K562 (cell line): ENCODE measurements around the gene CTSZ. TPM values are rescaled to one million over a fixed set of nuclear protein-coding genes. Genes with fewer than 3 reads are reported as not detected.

Source experiments
- CREM ChIP-seq: IDR thresholded peaks from 2 replicates; pipeline ENCODE4 v1.6.1; 2014; ENCODE audit warnings: antibody characterized with exemption, low read depth
- CSDE1 ChIP-seq, 2 experiments: fragments of 450-650 bp; IDR thresholded peaks; 2 replicates each; pipeline ENCODE4 v1.6.1; 2016; ENCODE audit warnings: mild to moderate bottlenecking in 1 of 2
- HCFC1 ChIP-seq: IDR thresholded peaks from 2 replicates; pipeline ENCODE4 v1.6.1; 2012; ENCODE audit warnings: low read depth, low read length, improper control_type of control experiment
- HDAC8 ChIP-seq: fragments of 450-650 bp; IDR thresholded peaks from 2 replicates; pipeline ENCODE4 v1.6.1; 2016; ENCODE audit warnings: mild to moderate bottlenecking, missing genetic modification characterization, moderate library complexity, missing compliant biosample characterization
- HEY1 ChIP-seq: fragments of 250-450 bp; sonication (Bioruptor Pico); IDR thresholded peaks from 2 replicates; pipeline ENCODE4 v1.5.0; 2020; ENCODE audit warnings: mild to moderate bottlenecking, moderate library complexity, borderline replicate concordance
- HNRNPK ChIP-seq: fragments of 200-400 bp; formaldehyde crosslinking; IDR thresholded peaks from one replicate; pipeline ENCODE4 v1.6.1; 2018; ENCODE audit warnings: mild to moderate bottlenecking, low read depth, low read length; ENCODE audit not compliant: poor library complexity, severe bottlenecking
- HNRNPL ChIP-seq: fragments of 200-400 bp; formaldehyde crosslinking; IDR thresholded peaks from 2 replicates; pipeline ENCODE4 v1.6.1; 2017; ENCODE audit warnings: low read depth, mild to moderate bottlenecking, low read length
- JUND ChIP-seq, 2 experiments: IDR thresholded peaks; 2 replicates in 1 of 2; 3 replicates in 1 of 2; pipeline ENCODE4 v1.6.1; 2011; ENCODE audit warnings: borderline replicate concordance in 2 of 2, low read depth in 2 of 2, low read length in 2 of 2, improper control_type of control experiment in 1 of 2, missing biosample characterization in 1 of 2, missing genetic modification characterization in 1 of 2, missing genetic modification reagents in 1 of 2
- MAFK ChIP-seq: IDR thresholded peaks from 2 replicates; pipeline ENCODE4 v1.6.1; 2011; ENCODE audit warnings: low read length, improper control_type of control experiment
- MEF2D ChIP-seq: conservative IDR thresholded peaks from 2 replicates; pipeline ENCODE4 v1.6.1; 2016; ENCODE audit warnings: low read depth, missing genetic modification characterization, missing compliant biosample characterization
- MYC ChIP-seq, 2 experiments: fragments of 250-450 bp in 1 of 2; sonication (Bioruptor Pico) in 1 of 2; IDR thresholded peaks; 2 replicates each; pipeline versions ENCODE4 v1.5.1 to v1.6.1; 2012 to 2021; ENCODE audit warnings: low read depth in 2 of 2, borderline replicate concordance in 1 of 2, improper control_type of control experiment in 1 of 2, low read length in 1 of 2, mild to moderate bottlenecking in 1 of 2, moderate library complexity in 1 of 2
- NR2C1 ChIP-seq, 2 experiments: fragments of 450-650 bp; IDR thresholded peaks; 2 replicates each; pipeline ENCODE4 v1.6.1; 2017; ENCODE audit warnings: mild to moderate bottlenecking in 2 of 2, antibody characterized with exemption in 1 of 2, inconsistent platforms in 1 of 2, missing compliant biosample characterization in 1 of 2, missing genetic modification characterization in 1 of 2
- POLR2B ChIP-seq: fragments of 450-650 bp; IDR thresholded peaks from 2 replicates; pipeline ENCODE4 v1.6.1; 2018; ENCODE audit warnings: low read depth; ENCODE audit not compliant: partially characterized antibody
- SLC30A9 ChIP-seq: fragments of 250-450 bp; sonication (Bioruptor Pico); IDR thresholded peaks from 2 replicates; pipeline ENCODE4 v1.8.0; 2022; ENCODE audit warnings: mild to moderate bottlenecking, moderate library complexity
- SMARCE1 ChIP-seq: fragments of 450-650 bp; IDR thresholded peaks from 2 replicates; pipeline ENCODE4 v1.7.1; 2016; ENCODE audit warnings: mild to moderate bottlenecking
- SNIP1 ChIP-seq: fragments of 450-650 bp; IDR thresholded peaks from 2 replicates; pipeline ENCODE4 v1.7.1; 2017; ENCODE audit warnings: low read depth, mild to moderate bottlenecking
- SRF ChIP-seq, 2 experiments: fragments of 250-450, 450-650 bp in 1 of 2; sonication (Bioruptor Pico) in 1 of 2; sonication (generic) in 1 of 2; formaldehyde crosslinking; IDR thresholded peaks; 2 replicates each; pipeline versions ENCODE4 v1.5.0 to v1.5.1; 2020 to 2022; ENCODE audit warnings: mild to moderate bottlenecking in 1 of 2, missing genetic modification reagents in 1 of 2
- TBL1XR1 ChIP-seq, 2 experiments: IDR thresholded peaks; 2 replicates each; pipeline ENCODE4 v1.6.1; 2012; ENCODE audit warnings: improper control_type of control experiment in 2 of 2, low read length in 2 of 2, mild to moderate bottlenecking in 1 of 2
- ZBTB8A ChIP-seq: fragments of 450-650 bp; IDR thresholded peaks from 2 replicates; pipeline ENCODE4 v1.6.1; 2018; ENCODE audit warnings: mild to moderate bottlenecking, moderate library complexity; ENCODE audit not compliant: partially characterized antibody
- ZKSCAN3 ChIP-seq: fragments of 250-450 bp; sonication (Bioruptor Pico); IDR thresholded peaks from 2 replicates; pipeline ENCODE4 v1.4.0; 2020
- ZNF239 ChIP-seq: fragments of 250-450 bp; sonication (Bioruptor Pico); IDR thresholded peaks from 2 replicates; pipeline ENCODE4 v1.4.0; 2020; ENCODE audit warnings: mild to moderate bottlenecking
- ZNF324 ChIP-seq: fragments of 250-450 bp; sonication (Bioruptor Pico); IDR thresholded peaks from 2 replicates; pipeline ENCODE4 v1.4.0; 2020; ENCODE audit warnings: mild to moderate bottlenecking
- ZNF512 ChIP-seq: IDR thresholded peaks from 2 replicates; pipeline ENCODE4 v1.6.1; 2016; ENCODE audit warnings: missing genetic modification characterization, missing compliant biosample characterization
- polyA plus RNA-seq, 8 experiments: library from polyadenylated mRNA; depleted of rRNA in 4 of 8; stranded (reverse) in 5 of 8; unstranded in 3 of 8; fragments of >200 nt; fragmentation: Nextera tagmentation in 2 of 8; fragmentation: Illumina TruSeq in 1 of 8; extraction: Ambion mirVana in 2 of 8; extraction: Trizol in 1 of 8; gene quantifications; 2 replicates each; pipeline versions ENCODE4 v1.2.1 to v1.2.3, GENCODE V29; 2011 to 2014; ENCODE audit warnings: inconsistent platforms in 1 of 8, missing spikeins in 1 of 8
- total RNA-seq, 7 experiments: library from RNA; depleted of rRNA in 6 of 7; stranded (reverse); fragments of >200 nt in 6 of 7; fragmentation: Illumina TruSeq in 2 of 7; extraction: Trizol in 2 of 7; gene quantifications; 2 replicates each; pipeline versions ENCODE4 v1.2.1 to v1.2.3, GENCODE V29; 2011 to 2021; ENCODE audit warnings: low replicate concordance in 1 of 7

The CTSZ gene
- total and polyA plus RNA-seq, 9 of the 15 experiments (the other 6 are each of a cell fraction or from before 2014, with no cell fraction given): 1.6 to 143 (median 82.8) TPM

GRCh38 chr20:59010995-59011873 is 4.2 kb upstream of the CTSZ start (continued):
- no peak for TF ChIP-seq ZNF512 (tag)
- TF ChIP-seq HCFC1: no peak
- TF ChIP-seq NR2C1 (IDR thresholded peaks at IDR 0.05): no peak
- TF ChIP-seq NR2C1 (tag; IDR thresholded peaks at IDR 0.05): no peak
- no peak for TF ChIP-seq CSDE1 (IDR thresholded peaks at IDR 0.05)
- TF ChIP-seq JUND (IDR thresholded peaks at IDR 0.05; ENCODE audit: borderline replicate concordance, low read depth, low read length): no peak; the same call in 1 of the 2 replicates
- TF ChIP-seq JUND (tag; IDR thresholded peaks at IDR 0.05; ENCODE audit: borderline replicate concordance, low read depth, low read length): no peak
- no peak for TF ChIP-seq MAFK
- TF ChIP-seq HNRNPL: no peak
- TF ChIP-seq ZKSCAN3 (CRISPR knock-in tag): no peak
- no peak for TF ChIP-seq POLR2B
- no peak for TF ChIP-seq HEY1 (CRISPR knock-in tag)
- peak; percentile 61 for TF ChIP-seq SMARCE1
- TF ChIP-seq ZBTB8A: no peak
- no peak for TF ChIP-seq SNIP1
- peak in 1 of 2 experiments; percentile 96; a peak in 2 of 4 replicates for TF ChIP-seq SRF (CRISPR knock-in tag; IDR thresholded peaks at IDR 0.05)
- TF ChIP-seq ZNF239: no peak
- no peak for TF ChIP-seq MEF2D (tag)
- no peak for TF ChIP-seq CREM
- no peak for TF ChIP-seq HNRNPK
- 0 out of 4 replicates have a peak, but pooled peaks of 1 of the 2 experiments have one; percentile 5 for TF ChIP-seq TBL1XR1 (IDR thresholded peaks at IDR 0.05; ENCODE audit: low read length in 2 of 2)
- no peak for TF ChIP-seq SLC30A9 (CRISPR knock-in tag)
- peak; percentile 22; the same call in 1 of the 2 replicates for TF ChIP-seq MYC (IDR thresholded peaks at IDR 0.05; ENCODE audit: low read depth, low read length)
- TF ChIP-seq MYC (CRISPR knock-in tag; IDR thresholded peaks at IDR 0.05; ENCODE audit: borderline replicate concordance, low read depth): no peak
- no peak for TF ChIP-seq HDAC8
- TF ChIP-seq ZNF324 (CRISPR knock-in tag): no peak
